ENCODE measurements around the gene SUMO4. TPM values are rescaled to one million over a fixed set of nuclear protein-coding genes. Genes with fewer than 3 reads are reported as not detected.

The SUMO4 gene
- total RNA-seq, 1 donor from 2014 or later = 4.2 TPM

GRCh38 chr6:149366267-149366921 is 33.7 kb upstream of the SUMO4 start:
- TF ChIP-seq CTCF (IDR thresholded peaks at IDR 0.05; ENCODE audit: unreplicated experiment) = no peak
- Mint-ChIP-seq H3K9me3 (peaks cover 8% of the 10 kb centered on the region), H3K4me3 (no peak overlapping the region), H3K27ac (no peak overlapping the region), H3K4me1 (peaks cover 21% of the 10 kb centered on the region), H3K36me3 (peaks cover 11% of the 10 kb centered on the region), H3K27me3 (ENCODE audit: low read depth) (no peaks in the 10 kb centered on the region)
- no peak for DNase-seq (ENCODE audit: low spot score in 2 of 2, unreplicated experiment in 2 of 2)

- DNase-seq (ENCODE audit: low spot score in 2 of 2, unreplicated experiment in 2 of 2) = no peak
- no peak overlapping the region for H3K4me3 Mint-ChIP-seq
- peaks cover 6% of the 10 kb centered on the region for H3K36me3 Mint-ChIP-seq
- no peaks in the 10 kb centered on the region for H3K9me3 Mint-ChIP-seq
- H3K4me1 Mint-ChIP-seq = peaks cover 21% of the 10 kb centered on the region
- no peaks in the 10 kb centered on the region for H3K27me3 Mint-ChIP-seq (ENCODE audit: low read depth)
- H3K27ac Mint-ChIP-seq = no peak overlapping the region
- no peak for TF ChIP-seq CTCF (IDR thresholded peaks at IDR 0.05; ENCODE audit: unreplicated experiment)
These were observed 32.0 kb upstream of the SUMO4 start for GRCh38 chr6:149368065-149368464.

- Mint-ChIP-seq H3K27me3 (ENCODE audit: low read depth) (no peaks in the 10 kb centered on the region), H3K27ac (no peak overlapping the region), H3K36me3 (peaks cover 12% of the 10 kb centered on the region), H3K9me3 (no peaks in the 10 kb centered on the region), H3K4me1 (peaks cover 20% of the 10 kb centered on the region), H3K4me3 (no peak overlapping the region)
- DNase-seq (ENCODE audit: low spot score in 2 of 2, unreplicated experiment in 2 of 2) = no peak
- no peak for TF ChIP-seq CTCF (IDR thresholded peaks at IDR 0.05; ENCODE audit: unreplicated experiment)
These were observed 28.9 kb upstream of the SUMO4 start for GRCh38 chr6:149371154-149371553.

- no peak for DNase-seq (ENCODE audit: low spot score in 2 of 2, unreplicated experiment in 2 of 2)
- Mint-ChIP-seq H3K4me1 (peaks cover 27% of the 10 kb centered on the region), H3K27ac (no peak overlapping the region), H3K36me3 (peaks cover 14% of the 10 kb centered on the region), H3K9me3 (no peaks in the 10 kb centered on the region), H3K27me3 (ENCODE audit: low read depth) (no peaks in the 10 kb centered on the region), H3K4me3 (no peak overlapping the region)
- no peak for TF ChIP-seq CTCF (IDR thresholded peaks at IDR 0.05; ENCODE audit: unreplicated experiment)
These were observed 28.0 kb upstream of the SUMO4 start for GRCh38 chr6:149372062-149372461.

- no peaks in the 10 kb centered on the region for H3K27me3 Mint-ChIP-seq (ENCODE audit: low read depth)
- peaks cover 27% of the 10 kb centered on the region for H3K4me1 Mint-ChIP-seq
- no peak for DNase-seq (ENCODE audit: low spot score in 2 of 2, unreplicated experiment in 2 of 2)
- peaks cover 7% of the 10 kb centered on the region for H3K9me3 Mint-ChIP-seq
- no peak overlapping the region for H3K4me3 Mint-ChIP-seq
- H3K27ac Mint-ChIP-seq = no peak overlapping the region
- peaks cover 21% of the 10 kb centered on the region for H3K36me3 Mint-ChIP-seq
- TF ChIP-seq CTCF (IDR thresholded peaks at IDR 0.05; ENCODE audit: unreplicated experiment) = no peak
These were observed 26.6 kb upstream of the SUMO4 start for GRCh38 chr6:149373511-149373910.

Data from mesothelial cell of epicardium (in vitro differentiated cells).